Activated CD4-positive, alpha-beta memory T cell treated with anti-CD3 and anti-CD28 coated beads, Interleukin-2, amount 10 ng/mL, durations not matched to agents 7 days and 5 days (primary cell): ENCODE results near the gene ZBTB8A. TPM values are rescaled to one million over a fixed set of nuclear protein-coding genes. Genes with fewer than 3 reads are reported as not detected.
"Not testable (repeated sequence)": the region's sequence is repeated elsewhere in the genome, so short reads cannot be mapped to it uniquely, and the experiment has no call there.

Experiments
- CTCF ChIA-PET: fragments of 350-600 bp; sonication (Branson Sonifier 250); formaldehyde crosslinking; loops from one replicate; lab custom pipeline; 2021; ENCODE audit warnings: antibody characterized with exemption, inconsistent platforms; lab: Charles Lee
- POLR2A ChIA-PET: fragments of 350-600 bp; sonication (Branson Sonifier 250); formaldehyde crosslinking; loops from one replicate; lab custom pipeline; 2021; ENCODE audit warnings: antibody characterized with exemption; lab: Charles Lee
- DNase-seq: peaks from one replicate; pipeline ENCODE4 v3.0.0-alpha.2; 2020
- H3K27ac Mint-ChIP-seq: one replicate; pipeline ENCODE4 v1.8.0; 2021; ENCODE audit warnings: mild to moderate bottlenecking, mixed read lengths
- H3K27me3 Mint-ChIP-seq: one replicate; pipeline ENCODE4 v1.8.0; 2021; ENCODE audit warnings: mixed read lengths
- H3K36me3 Mint-ChIP-seq: one replicate; pipeline ENCODE4 v1.8.0; 2021; ENCODE audit warnings: low read depth, mixed read lengths
- H3K4me1 Mint-ChIP-seq: one replicate; pipeline ENCODE4 v1.8.0; 2021; ENCODE audit warnings: mixed read lengths
- H3K4me3 Mint-ChIP-seq: one replicate; pipeline ENCODE4 v1.8.0; 2021; ENCODE audit warnings: mild to moderate bottlenecking, mixed read lengths
- H3K9me3 Mint-ChIP-seq: one replicate; pipeline ENCODE4 v1.8.0; 2021; ENCODE audit warnings: mixed read lengths
- total RNA-seq, 2 experiments: library from RNA; stranded (reverse); gene quantifications; one replicate each; pipeline ENCODE4 v1.2.3, GENCODE V29; 2021

ZBTB8A gene
- total RNA-seq, 2 experiments from 2014 or later = 0.18 to 0.20 TPM

DNA sequence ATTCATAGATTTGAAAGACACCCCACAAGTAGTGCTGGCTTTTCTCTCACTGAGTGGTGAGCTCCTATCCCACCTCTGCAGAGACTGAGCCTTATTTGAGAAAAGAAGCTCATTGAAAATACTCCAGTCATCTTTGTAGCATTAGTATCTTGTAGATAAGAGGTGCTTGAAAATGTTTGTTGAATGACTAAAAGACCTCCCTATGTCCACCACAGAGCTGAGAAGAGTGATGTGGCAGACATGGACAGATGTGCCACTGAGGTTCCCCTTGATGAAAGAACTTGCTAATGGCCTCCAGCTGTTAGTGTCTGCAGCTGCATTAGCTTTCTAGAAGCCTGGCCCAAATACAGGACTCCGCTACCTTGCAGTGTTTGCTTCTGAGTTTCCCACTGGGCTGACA lies 29.3 kb upstream of the ZBTB8A start:
- Mint-ChIP-seq H3K9me3 (no peaks in the 10 kb centered on the region), H3K4me3 (no peak overlapping the region), H3K4me1 (no peaks in the 10 kb centered on the region), H3K36me3 (no peaks in the 10 kb centered on the region), H3K27me3 (peaks cover 30% of the 10 kb centered on the region), H3K27ac (no peak overlapping the region)
- no peak for DNase-seq
- ChIA-PET CTCF (interaction anchor here (1.3 kb wide), 1 partner anchor 10 kb away, joined by 6 read pairs; no protein-coding TSS in a partner anchor), POLR2A (no interaction called here)

GRCh38 chr1:32516402-32516801 lies 22.8 kb upstream of the ZBTB8A start:
- Mint-ChIP-seq H3K9me3 (no peaks in the 10 kb centered on the region), H3K4me1 (peaks cover 4% of the 10 kb centered on the region), H3K27me3 (peaks cover 7% of the 10 kb centered on the region), H3K36me3 (no peaks in the 10 kb centered on the region), H3K4me3 (no peak overlapping the region), H3K27ac (no peak overlapping the region)
- DNase-seq = no peak
- POLR2A ChIA-PET = no interaction called here
- CTCF ChIA-PET = interaction anchor here (0.6 kb wide), 1 partner anchor 699 kb away, joined by 4 read pairs; no protein-coding TSS in a partner anchor

- Mint-ChIP-seq H3K4me3 (no peak overlapping the region), H3K36me3 (no peaks in the 10 kb centered on the region), H3K4me1 (peaks cover 6% of the 10 kb centered on the region), H3K9me3 (no peaks in the 10 kb centered on the region), H3K27me3 (peaks cover 3% of the 10 kb centered on the region), H3K27ac (no peak overlapping the region)
- ChIA-PET POLR2A (no interaction called here), CTCF (interaction anchor here (0.7 to 4.3 kb wide), 5 partner anchors 17 to 411 kb away, joined by 3 to 40 read pairs (median 6); partner anchors contain the start of gene KPNA6)
- DNase-seq = no peak
Observed at GRCh38 chr1:32518976-32519375, 20.3 kb upstream of the ZBTB8A start.

GRCh38 chr1:32521165-32521564 lies 18.1 kb upstream of the ZBTB8A start:
- no peaks in the 10 kb centered on the region for H3K9me3 Mint-ChIP-seq
- ChIA-PET POLR2A (interaction anchor here (0.9 to 1.3 kb wide), 5 partner anchors 15 to 280 kb away, joined by 3 to 5 read pairs (median 4); partner anchors contain the start of genes RBBP4 and ZBTB8OS), CTCF (interaction anchor here (0.6 to 4.3 kb wide), 51 partner anchors 11 to 1000 kb away, joined by 3 to 40 read pairs (median 3); partner anchors contain the start of gene RBBP4)
- H3K4me3 Mint-ChIP-seq = peak overlapping the region; percentile 61
- H3K27me3 Mint-ChIP-seq = peaks cover under 1% of the 10 kb centered on the region
- no peaks in the 10 kb centered on the region for H3K36me3 Mint-ChIP-seq
- DNase-seq = no peak
- peaks cover 8% of the 10 kb centered on the region for H3K4me1 Mint-ChIP-seq
- no peak overlapping the region for H3K27ac Mint-ChIP-seq

- H3K4me1 Mint-ChIP-seq = peaks cover 8% of the 10 kb centered on the region
- POLR2A ChIA-PET = no interaction called here
- H3K36me3 Mint-ChIP-seq = no peaks in the 10 kb centered on the region
- H3K4me3 Mint-ChIP-seq = no peak overlapping the region
- no peak for DNase-seq
- H3K27me3 Mint-ChIP-seq = peaks cover 4% of the 10 kb centered on the region
- H3K27ac Mint-ChIP-seq = no peak overlapping the region
- no peaks in the 10 kb centered on the region for H3K9me3 Mint-ChIP-seq
- CTCF ChIA-PET = interaction anchor here (0.7 kb wide), 1 partner anchor 15 kb away, joined by 3 read pairs; no protein-coding TSS in a partner anchor
Observed at GRCh38 chr1:32525053-32525452, 14.2 kb upstream of the ZBTB8A start.

DNA sequence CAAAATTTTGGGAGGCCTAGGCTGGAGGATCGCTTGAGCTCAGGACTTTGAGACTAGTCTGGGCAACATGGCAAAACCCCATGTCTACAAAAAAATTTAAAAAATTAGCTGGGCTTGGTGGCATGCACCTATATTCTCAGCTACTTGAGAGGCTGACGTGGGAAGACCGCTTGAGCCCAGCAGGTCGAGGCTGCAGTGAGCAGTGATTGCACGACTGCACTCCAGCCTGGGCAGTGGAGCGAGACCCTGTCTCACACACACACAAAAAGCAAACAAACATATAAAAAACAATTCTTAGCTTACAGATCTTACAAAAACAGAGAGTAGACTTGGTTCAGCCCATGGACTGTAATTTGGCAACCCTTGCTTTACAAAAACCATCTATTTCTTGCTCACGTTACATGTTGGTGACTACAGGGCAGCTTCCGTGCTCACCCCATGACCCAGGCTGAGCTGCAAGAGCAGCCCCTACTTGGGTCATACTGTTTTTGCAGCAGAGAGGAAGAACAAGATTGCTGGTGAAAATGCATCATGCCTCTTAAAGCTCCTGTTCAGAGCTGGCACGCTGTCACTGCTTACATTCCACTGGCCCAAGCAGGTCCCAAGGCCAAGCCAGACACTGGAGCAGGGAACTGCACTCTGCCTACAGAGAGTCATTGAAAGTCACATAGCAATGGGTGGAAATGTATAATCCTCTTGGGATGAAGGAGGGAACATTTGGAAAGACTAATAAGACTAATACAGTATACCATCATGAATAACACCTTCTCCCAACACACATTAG lies 13.4 kb upstream of the ZBTB8A start:
- CTCF ChIA-PET = interaction anchor here (0.7 kb wide), 1 partner anchor 14 kb away, joined by 3 read pairs; no protein-coding TSS in a partner anchor
- DNase-seq = no peak
- H3K4me1 Mint-ChIP-seq = peaks cover 8% of the 10 kb centered on the region

GRCh38 chr1:32528550-32528949 lies 10.7 kb upstream of the ZBTB8A start:
- CTCF ChIA-PET = interaction anchor here (1.4 kb wide), 1 partner anchor 8 kb away, joined by 6 read pairs; no protein-coding TSS in a partner anchor
- H3K4me1 Mint-ChIP-seq, H3K4me3 Mint-ChIP-seq, H3K27me3 Mint-ChIP-seq, POLR2A ChIA-PET, DNase-seq, H3K36me3 Mint-ChIP-seq, H3K27ac Mint-ChIP-seq, H3K9me3 Mint-ChIP-seq: not testable (repeated sequence)

More for the DNA sequence above, 13.4 kb upstream of the ZBTB8A start:
- no peak overlapping the region for H3K4me3 Mint-ChIP-seq
- H3K36me3 Mint-ChIP-seq = no peaks in the 10 kb centered on the region
- POLR2A ChIA-PET = no interaction called here
- H3K27me3 Mint-ChIP-seq = peaks cover 4% of the 10 kb centered on the region
- no peaks in the 10 kb centered on the region for H3K9me3 Mint-ChIP-seq
- H3K27ac Mint-ChIP-seq = no peak overlapping the region

DNA sequence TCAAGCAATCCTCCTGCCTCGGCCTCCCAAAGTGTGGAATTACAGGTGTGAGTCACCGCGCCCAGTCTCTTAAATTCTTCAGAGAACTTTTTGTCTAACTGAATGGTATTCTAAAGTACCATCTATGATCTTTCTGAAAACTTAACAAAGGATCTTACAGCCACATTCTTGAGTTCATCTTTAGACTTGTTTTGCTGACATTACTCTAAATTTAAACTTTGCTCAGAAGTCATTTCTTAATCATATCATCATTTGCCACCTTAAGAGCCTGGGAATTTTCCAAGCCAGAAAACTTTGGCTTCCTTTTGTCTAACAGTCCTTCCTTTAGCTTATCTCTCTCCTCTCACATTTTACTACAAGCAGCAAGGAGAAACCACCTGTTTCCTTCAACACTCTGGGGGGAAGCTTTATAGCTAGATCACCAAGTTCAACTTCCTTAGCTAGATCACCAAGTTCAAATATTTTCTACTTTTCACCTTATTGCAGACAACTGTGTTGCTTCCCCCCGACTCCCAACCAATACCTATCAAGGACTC lies 5.4 kb upstream of the ZBTB8A start:
- POLR2A ChIA-PET = no interaction called here
- Mint-ChIP-seq H3K27me3 (peaks cover 48% of the 10 kb centered on the region), H3K27ac (no peak overlapping the region)

DNA sequence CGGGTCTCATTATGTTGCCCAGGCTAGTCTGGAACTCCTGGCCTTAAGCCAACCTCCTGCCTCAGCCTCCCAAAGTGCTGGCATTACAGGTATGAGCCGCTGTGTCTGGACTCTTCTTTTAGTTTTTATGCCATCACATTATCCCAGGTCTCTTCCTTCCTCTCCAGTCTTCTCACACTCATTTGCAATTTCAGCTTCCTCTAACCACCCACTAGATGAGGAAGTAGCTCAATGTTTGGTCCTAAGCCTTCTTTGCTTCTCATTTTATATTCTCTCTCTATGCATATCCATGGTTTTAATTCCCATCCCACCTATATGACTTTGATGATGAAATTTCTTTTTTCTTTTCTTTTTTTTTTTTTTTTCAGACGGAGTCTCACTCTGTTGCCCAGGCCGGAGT lies 3.1 kb upstream of the ZBTB8A start:
- no peaks in the 10 kb centered on the region for H3K9me3 Mint-ChIP-seq
- H3K27ac Mint-ChIP-seq = no peak overlapping the region
- POLR2A ChIA-PET = interaction anchor here (1.3 kb wide), 1 partner anchor 15 kb away, joined by 3 read pairs; no protein-coding TSS in a partner anchor
- DNase-seq = no peak
- CTCF ChIA-PET = interaction anchor here (6.8 kb wide), 1 partner anchor 15 kb away, joined by 40 read pairs; no protein-coding TSS in a partner anchor
- no peak overlapping the region for H3K4me3 Mint-ChIP-seq
- H3K27me3 Mint-ChIP-seq = peaks cover 65% of the 10 kb centered on the region
- peaks cover 2% of the 10 kb centered on the region for H3K36me3 Mint-ChIP-seq
- H3K4me1 Mint-ChIP-seq = peaks cover 9% of the 10 kb centered on the region

More for the DNA sequence above, 5.4 kb upstream of the ZBTB8A start:
- CTCF ChIA-PET = interaction anchor here (6.8 kb wide), 1 partner anchor 13 kb away, joined by 40 read pairs; no protein-coding TSS in a partner anchor
- peaks cover under 1% of the 10 kb centered on the region for H3K36me3 Mint-ChIP-seq
- H3K9me3 Mint-ChIP-seq = no peaks in the 10 kb centered on the region
- H3K4me1 Mint-ChIP-seq = peaks cover under 1% of the 10 kb centered on the region
- DNase-seq = no peak
- no peak overlapping the region for H3K4me3 Mint-ChIP-seq

- POLR2A ChIA-PET = interaction anchor here (1.3 kb wide), 1 partner anchor 16 kb away, joined by 3 read pairs; no protein-coding TSS in a partner anchor
- peaks cover 71% of the 10 kb centered on the region for H3K27me3 Mint-ChIP-seq
- no peak overlapping the region for H3K27ac Mint-ChIP-seq
- CTCF ChIA-PET = interaction anchor here (6.8 kb wide), 1 partner anchor 16 kb away, joined by 40 read pairs; no protein-coding TSS in a partner anchor
- DNase-seq = no peak
- no peak overlapping the region for H3K4me3 Mint-ChIP-seq
- H3K36me3 Mint-ChIP-seq = peaks cover 2% of the 10 kb centered on the region
- H3K4me1 Mint-ChIP-seq = peaks cover 9% of the 10 kb centered on the region
- no peaks in the 10 kb centered on the region for H3K9me3 Mint-ChIP-seq
Observed at GRCh38 chr1:32536764-32537163, 2.5 kb upstream of the ZBTB8A start.

DNA sequence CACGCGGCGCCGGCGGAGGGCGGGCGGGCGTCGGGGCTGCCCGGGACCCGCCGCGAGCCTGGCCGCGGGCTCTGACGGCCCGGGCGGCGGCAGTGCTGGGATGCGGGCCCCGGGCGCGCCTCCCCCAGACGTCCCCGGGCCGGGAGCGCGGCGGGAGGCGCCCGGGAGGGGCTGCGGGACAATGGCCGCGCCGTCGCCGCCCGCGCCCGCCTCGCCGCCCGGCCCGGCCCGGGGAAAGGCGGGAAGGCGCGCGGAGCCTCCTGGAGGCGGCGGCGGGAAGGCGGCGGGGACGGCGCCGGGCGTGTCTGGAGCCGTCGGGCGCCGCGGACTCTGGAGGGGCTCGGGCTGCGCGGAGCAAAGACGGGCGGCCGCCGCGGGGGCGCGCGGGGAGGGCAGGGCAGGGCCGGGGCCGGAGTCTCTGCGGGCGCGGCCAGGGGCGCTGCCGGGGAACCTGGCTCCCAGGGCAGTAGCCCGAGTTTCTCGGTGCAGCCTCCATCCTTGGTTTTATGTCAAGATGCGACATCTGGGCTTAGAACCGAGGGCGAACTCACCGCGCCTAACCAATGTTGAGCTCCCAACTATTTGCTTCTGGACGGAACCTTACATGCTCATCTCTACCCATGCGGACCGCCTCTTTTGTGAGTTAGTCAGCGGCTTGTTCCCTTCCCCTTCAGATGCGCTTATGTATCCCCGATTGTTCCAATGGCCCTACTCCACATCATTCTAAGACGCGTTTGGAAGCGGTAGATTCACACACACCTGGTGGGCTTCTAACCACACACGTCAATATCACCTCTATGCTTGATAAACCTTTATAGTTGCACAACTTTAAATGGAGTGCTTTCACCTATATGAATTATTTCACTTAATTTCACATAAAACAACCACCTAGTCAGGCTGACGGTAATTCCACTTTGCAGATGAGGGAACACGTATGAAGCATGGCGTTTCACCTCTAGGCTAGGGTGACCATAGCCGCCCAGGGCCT lies 651 bp downstream of the ZBTB8A start:
- Mint-ChIP-seq H3K9me3 (no peaks in the 10 kb centered on the region), H3K36me3 (peaks cover 2% of the 10 kb centered on the region), H3K27ac (no peak overlapping the region), H3K27me3 (peaks cover 71% of the 10 kb centered on the region), H3K4me1 (peaks cover 9% of the 10 kb centered on the region), H3K4me3 (peak overlapping the region; percentile 66)
- DNase-seq = no peak
- ChIA-PET CTCF (interaction anchor here (0.5 kb wide), 1 partner anchor 15 kb away, joined by 3 read pairs; no protein-coding TSS in a partner anchor), POLR2A (no interaction called here)

DNA sequence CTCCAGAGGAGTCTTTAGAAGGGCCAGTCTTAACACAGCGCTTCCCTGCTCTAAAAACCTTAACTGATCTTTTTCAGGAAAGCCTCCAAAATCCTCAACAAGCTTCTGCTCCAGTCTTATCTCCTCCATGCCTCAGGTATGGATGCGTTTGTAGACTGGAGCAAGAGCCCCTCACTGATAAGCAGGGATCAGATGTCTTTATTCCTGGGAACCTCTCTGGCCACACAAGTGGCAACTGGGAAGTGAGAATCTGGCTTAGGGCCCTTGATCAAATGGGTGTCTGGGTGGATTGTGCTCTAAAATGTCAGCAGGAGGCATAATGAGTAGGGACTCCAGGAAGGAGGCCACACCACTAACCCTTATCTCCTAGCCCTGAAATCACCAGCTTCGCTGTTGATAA lies 1.4 kb downstream of the ZBTB8A start:
- peaks cover 67% of the 10 kb centered on the region for H3K27me3 Mint-ChIP-seq
- H3K9me3 Mint-ChIP-seq = no peaks in the 10 kb centered on the region
- H3K27ac Mint-ChIP-seq = no peak overlapping the region
- DNase-seq = no peak
- H3K4me1 Mint-ChIP-seq = peaks cover 9% of the 10 kb centered on the region
- H3K36me3 Mint-ChIP-seq = peaks cover 2% of the 10 kb centered on the region
- ChIA-PET POLR2A (no interaction called here), CTCF (interaction anchor here (0.5 kb wide), 1 partner anchor 15 kb away, joined by 3 read pairs; no protein-coding TSS in a partner anchor)
- peak overlapping the region; percentile 66 for H3K4me3 Mint-ChIP-seq
